Common myeloid progenitor, CD34-positive (primary cell): ENCODE results near the gene LPCAT2.

ENCODE experiments used
- CTCF ChIA-PET: fragments of 350-600 bp; sonication (Branson Sonifier 250); formaldehyde crosslinking; loops from one replicate; lab custom pipeline; 2021; ENCODE audit warnings: antibody characterized with exemption; lab: Charles Lee
- POLR2A ChIA-PET: fragments of 350-600 bp; sonication (Branson Sonifier 250); formaldehyde crosslinking; loops from one replicate; lab custom pipeline; 2021; ENCODE audit warnings: antibody characterized with exemption; lab: Charles Lee
- DNase-seq, 3 donors: peaks; one replicate each; pipeline versions ENCODE4 v3.0.0 to v3.0.0-alpha.2; 2013
- H3K27ac ChIP-seq, 2 experiments: 1 replicate in 1 of 2; 2 replicates in 1 of 2; pipeline ENCODE4 v1.7.0; 2013; ENCODE audit warnings: inconsistent platforms in 2 of 2, low read length in 2 of 2, mild to moderate bottlenecking in 2 of 2, low read depth in 1 of 2, moderate library complexity in 1 of 2; ENCODE audit not compliant: severe bottlenecking in 2 of 2, insufficient read depth in 1 of 2, poor library complexity in 1 of 2
- H3K27me3 ChIP-seq, 5 experiments: replicated peaks in 2 of 5; 1 replicate in 3 of 5; 2 replicates in 2 of 5; pipeline versions ENCODE4 v1.6.1 to v1.7.0; 2013; ENCODE audit warnings: low read length in 4 of 5, mild to moderate bottlenecking in 2 of 5, moderate library complexity in 2 of 5, inconsistent platforms in 1 of 5; ENCODE audit not compliant: insufficient read depth in 5 of 5, control insufficient read depth in 4 of 5
- H3K36me3 ChIP-seq, 4 experiments: 1 replicate in 2 of 4; 2 replicates in 2 of 4; pipeline versions ENCODE4 v1.6.1 to v1.7.0; 2013; ENCODE audit warnings: low read length in 3 of 4, control low read depth in 1 of 4, mild to moderate bottlenecking in 1 of 4; ENCODE audit not compliant: control insufficient read depth in 4 of 4, insufficient read depth in 4 of 4
- H3K4me1 ChIP-seq, 4 experiments: 1 replicate in 3 of 4; 2 replicates in 1 of 4; pipeline versions ENCODE4 v1.6.1 to v1.7.1; 2013; ENCODE audit warnings: low read length in 3 of 4, mild to moderate bottlenecking in 3 of 4, control low read depth in 1 of 4, inconsistent platforms in 1 of 4, moderate library complexity in 1 of 4; ENCODE audit not compliant: control insufficient read depth in 4 of 4, insufficient read depth in 4 of 4; ENCODE audit errors: control extremely low read depth in 1 of 4
- H3K4me3 ChIP-seq, 7 experiments: 1 replicate in 4 of 7; 2 replicates in 3 of 7; pipeline versions ENCODE4 v1.5.1 to v1.7.0; 2013; ENCODE audit warnings: mild to moderate bottlenecking in 7 of 7, low read length in 6 of 7, moderate library complexity in 6 of 7, inconsistent platforms in 2 of 7, low read depth in 2 of 7, control low read depth in 1 of 7; ENCODE audit not compliant: insufficient read depth in 4 of 7, control insufficient read depth in 1 of 7; ENCODE audit errors: extremely low read depth in 1 of 7
- H3K9me3 ChIP-seq, 5 experiments: 1 replicate in 4 of 5; 2 replicates in 1 of 5; pipeline versions ENCODE4 v1.6.1 to v1.7.1; 2013; ENCODE audit warnings: low read length in 4 of 5, mild to moderate bottlenecking in 2 of 5, inconsistent platforms in 1 of 5, low read depth in 1 of 5, moderate library complexity in 1 of 5; ENCODE audit not compliant: control insufficient read depth in 4 of 5, insufficient read depth in 2 of 5; ENCODE audit errors: control extremely low read depth in 1 of 5
- WGBS: methylation state at CpG from one replicate; pipeline ENCODE4 v1.1.5; 2013; ENCODE audit not compliant: insufficient coverage; 5-methylcytosine and 5-hydroxymethylcytosine counted together

LPCAT2 gene

DNA sequence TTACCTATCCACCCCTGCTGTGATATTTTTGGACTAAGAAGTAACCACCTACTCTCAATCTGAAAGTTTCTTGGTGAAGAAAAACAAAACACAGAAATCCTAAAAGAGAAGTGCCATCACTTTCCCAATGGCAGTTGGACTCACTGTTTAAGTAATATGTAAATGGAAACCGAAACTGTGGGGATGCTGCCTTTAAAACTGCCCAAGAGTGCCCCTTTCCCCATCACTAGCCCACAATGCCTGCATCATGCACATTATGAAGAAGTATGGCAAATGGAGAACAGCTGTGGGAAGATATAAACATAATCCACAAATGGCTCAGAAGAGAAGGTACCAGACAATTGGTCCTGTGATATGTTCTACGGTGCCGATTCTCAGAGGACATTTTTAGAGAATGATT lies 113.4 kb downstream of the LPCAT2 start:
- POLR2A ChIA-PET: no interaction called here
- Histone ChIP-seq H3K27me3 (no peaks in the 10 kb centered on the region), H3K4me1 (peaks cover 0 to 12% (median 2%) of the 10 kb centered on the region in 4 experiments), H3K27ac (no peak overlapping the region), H3K4me3 (no peak overlapping the region), H3K36me3 (no peaks in the 10 kb centered on the region), H3K9me3 (no peaks in the 10 kb centered on the region)
- CTCF ChIA-PET: interaction anchor here (0.8 to 1.5 kb wide), 5 partner anchors 10 to 84 kb away, joined by 3 to 5 read pairs (median 3); no protein-coding TSS in a partner anchor
- DNase-seq: peak in 2 of 3 donors; percentile 51 to 59
- no CpG with 5 or more reads among the region's 3 CpGs for WGBS

DNA sequence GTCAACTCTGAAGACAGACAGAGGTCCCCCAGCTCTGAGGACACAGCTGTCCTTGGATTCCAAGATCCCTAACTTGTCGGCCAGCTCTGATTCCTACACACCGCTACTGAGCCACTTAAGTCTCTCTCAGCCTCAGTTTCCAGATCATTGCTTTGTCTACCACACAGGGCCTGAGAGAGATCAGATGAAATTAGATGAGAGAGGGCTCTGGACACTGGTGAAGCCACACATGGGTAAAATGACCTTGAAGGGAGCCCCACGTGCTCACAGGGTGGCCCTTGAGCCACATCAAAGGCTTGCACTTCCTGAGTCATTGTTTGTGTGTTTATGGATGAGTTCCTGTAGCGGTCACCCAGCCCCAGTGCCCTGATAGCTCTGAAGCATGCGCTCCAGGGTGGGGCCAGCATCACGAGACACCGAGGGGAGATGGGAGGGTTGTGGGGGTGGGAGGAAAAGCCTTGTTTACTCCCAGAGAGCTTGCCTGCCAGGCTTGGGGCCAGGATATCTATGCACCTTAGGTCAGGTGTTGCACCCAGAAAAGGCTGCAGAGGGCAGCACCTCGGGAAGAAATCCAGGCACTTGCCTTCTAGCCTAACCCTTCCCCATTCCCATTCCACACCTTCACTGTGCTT lies 114.2 kb downstream of the LPCAT2 start:
- no peaks in the 10 kb centered on the region for H3K27me3 ChIP-seq
- H3K4me1 ChIP-seq: peaks cover 0 to 12% (median 2%) of the 10 kb centered on the region in 4 experiments
- H3K36me3 ChIP-seq: no peaks in the 10 kb centered on the region
- H3K4me3 ChIP-seq: no peak overlapping the region
- DNase-seq: no peak
- no peaks in the 10 kb centered on the region for H3K9me3 ChIP-seq
- no peak overlapping the region for H3K27ac ChIP-seq
- CTCF ChIA-PET: interaction anchor here (0.8 to 1.5 kb wide), 5 partner anchors 10 to 83 kb away, joined by 3 to 5 read pairs (median 3); no protein-coding TSS in a partner anchor
- POLR2A ChIA-PET: no interaction called here
- 84% methylated on average over 5 of the region's 8 CpGs for WGBS

DNA sequence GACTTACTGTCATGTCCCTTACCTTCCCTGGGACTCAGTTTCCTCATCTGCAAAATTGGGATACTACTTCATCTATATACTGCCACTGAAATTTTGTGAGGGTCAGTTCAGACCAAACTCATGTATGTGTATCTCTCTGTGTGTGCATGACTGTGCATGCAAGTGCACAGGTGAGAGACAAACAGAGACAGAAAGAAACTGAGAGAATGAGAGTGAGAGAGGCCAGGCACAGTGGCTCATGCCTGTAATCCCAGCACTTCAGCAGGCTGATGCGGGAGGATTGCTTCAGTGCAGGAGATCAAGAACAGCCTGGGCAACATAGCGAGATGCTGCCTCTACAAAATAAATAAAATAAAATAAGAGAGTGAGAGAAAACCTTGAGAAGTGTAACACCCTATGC lies 114.8 kb downstream of the LPCAT2 start:
- POLR2A ChIA-PET: no interaction called here
- Histone ChIP-seq H3K27me3 (no peaks in the 10 kb centered on the region), H3K4me1 (peaks cover 0 to 12% (median 2%) of the 10 kb centered on the region in 4 experiments), H3K36me3 (no peaks in the 10 kb centered on the region), H3K9me3 (no peaks in the 10 kb centered on the region), H3K27ac (no peak overlapping the region), H3K4me3 (no peak overlapping the region)
- CTCF ChIA-PET: interaction anchor here (1.2 kb wide), 2 partner anchors 11 to 35 kb away, joined by 3 to 5 read pairs; no protein-coding TSS in a partner anchor
- DNase-seq: no peak
- WGBS: no CpG with 5 or more reads among the region's 2 CpGs

DNA sequence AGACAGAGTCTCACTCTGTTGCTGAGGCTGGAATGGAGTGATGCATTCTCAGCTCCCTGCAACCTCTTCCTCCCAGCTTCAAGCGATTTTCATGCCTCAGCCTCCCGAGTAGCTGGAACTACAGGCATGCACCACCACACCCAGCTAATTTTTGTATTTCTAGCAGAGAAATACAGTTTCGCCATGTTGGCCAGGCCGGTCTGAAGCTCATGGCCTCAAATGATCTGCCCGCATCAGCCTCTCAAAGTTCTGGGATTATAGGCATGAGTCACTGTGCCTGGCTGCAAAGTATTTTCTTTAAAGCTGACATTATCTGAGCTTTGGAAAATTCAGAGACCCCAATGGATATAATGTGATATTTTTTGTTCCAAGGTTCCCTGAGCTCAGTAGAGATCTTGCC lies 115.8 kb downstream of the LPCAT2 start:
- Histone ChIP-seq H3K27me3 (peaks cover 0 to 3% (median 0%) of the 10 kb centered on the region in 5 experiments), H3K27ac (no peak overlapping the region), H3K4me3 (no peak overlapping the region), H3K9me3 (no peaks in the 10 kb centered on the region), H3K36me3 (no peaks in the 10 kb centered on the region), H3K4me1 (peaks cover 0 to 12% (median 2%) of the 10 kb centered on the region in 4 experiments)
- POLR2A ChIA-PET: no interaction called here
- WGBS: 96% methylated on average over 5 of the region's 5 CpGs
- DNase-seq: no peak
- CTCF ChIA-PET: interaction anchor here (2.2 kb wide), 1 partner anchor 9 kb away, joined by 10 read pairs; no protein-coding TSS in a partner anchor

DNA sequence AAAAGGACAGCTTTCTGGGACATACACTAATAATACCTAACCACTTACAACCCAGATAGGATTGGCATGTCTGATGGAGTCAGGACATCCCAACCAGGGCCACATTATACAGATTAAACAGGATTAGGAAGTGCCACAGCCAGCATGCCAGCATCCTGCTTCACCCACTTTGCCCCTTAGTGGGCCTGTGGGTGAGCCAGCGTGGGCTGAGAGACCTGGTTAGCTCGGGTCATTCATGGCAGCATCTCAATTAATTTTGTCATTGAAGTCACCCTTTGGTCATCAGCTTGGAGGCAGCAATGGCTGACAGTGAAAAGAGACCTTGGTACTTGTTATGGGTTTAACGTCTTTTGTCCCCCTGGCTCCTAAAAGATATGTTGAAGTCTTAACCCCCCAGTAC lies 117.0 kb downstream of the LPCAT2 start:
- POLR2A ChIA-PET: no interaction called here
- no peaks in the 10 kb centered on the region for H3K9me3 ChIP-seq
- H3K27me3 ChIP-seq: peaks cover 0 to 7% (median 0%) of the 10 kb centered on the region in 5 experiments
- no peak overlapping the region for H3K4me3 ChIP-seq
- H3K4me1 ChIP-seq: peaks cover 0 to 12% (median 2%) of the 10 kb centered on the region in 4 experiments
- CTCF ChIA-PET: interaction anchor here (2.2 kb wide), 1 partner anchor 11 kb away, joined by 10 read pairs; no protein-coding TSS in a partner anchor
- H3K27ac ChIP-seq: no peak overlapping the region
- 92% methylated on average over 3 of the region's 3 CpGs for WGBS
- DNase-seq: no peak
- H3K36me3 ChIP-seq: no peaks in the 10 kb centered on the region

GRCh38 chr16:55628306-55628968 lies 119.6 kb downstream of the LPCAT2 start:
- Histone ChIP-seq H3K4me3 (no peak overlapping the region), H3K36me3 (no peaks in the 10 kb centered on the region), H3K4me1 (no peaks in the 10 kb centered on the region), H3K9me3 (peaks cover 0 to 3% (median 1%) of the 10 kb centered on the region in 5 experiments), H3K27me3 (peaks cover 0 to 7% (median 0%) of the 10 kb centered on the region in 5 experiments), H3K27ac (no peak overlapping the region)
- DNase-seq: no peak
- 97% methylated on average over 6 of the region's 6 CpGs for WGBS
- ChIA-PET CTCF (no interaction called here), POLR2A (no interaction called here)

- Histone ChIP-seq H3K27me3 (peaks cover 0 to 7% (median 0%) of the 10 kb centered on the region in 5 experiments), H3K4me1 (peaks cover 0 to 4% (median 0%) of the 10 kb centered on the region in 4 experiments), H3K9me3 (peaks cover 0 to 3% (median 1%) of the 10 kb centered on the region in 5 experiments), H3K4me3 (no peak overlapping the region), H3K36me3 (no peaks in the 10 kb centered on the region), H3K27ac (no peak overlapping the region)
- POLR2A ChIA-PET: no interaction called here
- no peak for DNase-seq
- CTCF ChIA-PET: no interaction called here
Observed at GRCh38 chr16:55630774-55631173, 121.9 kb downstream of the LPCAT2 start.
